DOHH2 (cell line): ENCODE data around the gene TESMIN.

Experiments
- H3F3A ChIP-seq: fragments of 200-600 bp; sonication (generic), shearing (Covaris generic); 2 replicates; pipeline ENCODE4 v1.6.0; 2016; ENCODE audit warnings: antibody characterized with exemption, mild to moderate bottlenecking; ENCODE audit not compliant: control insufficient read depth, insufficient read depth
- H3K27ac ChIP-seq: fragments of 200-600 bp; sonication (generic); 2 replicates; pipeline ENCODE4 v1.5.1; 2014; ENCODE audit warnings: low read depth, mild to moderate bottlenecking, low read length, moderate library complexity
- H3K27me3 ChIP-seq: fragments of 200-600 bp; sonication (generic); 2 replicates; pipeline ENCODE4 v1.6.1; 2014; ENCODE audit warnings: mild to moderate bottlenecking, low read length, mixed read lengths; ENCODE audit not compliant: control insufficient read depth
- H3K36me3 ChIP-seq: fragments of 200-600 bp; sonication (generic); 2 replicates; pipeline ENCODE4 v1.6.1; 2014; ENCODE audit warnings: mild to moderate bottlenecking, low read length, moderate library complexity, mixed read lengths; ENCODE audit not compliant: control insufficient read depth
- H3K4me1 ChIP-seq: fragments of 200-600 bp; sonication (generic); 2 replicates; pipeline ENCODE4 v1.6.1; 2014; ENCODE audit warnings: mild to moderate bottlenecking, low read length, mixed read lengths; ENCODE audit not compliant: control insufficient read depth
- H3K4me2 ChIP-seq: fragments of 200-600 bp; sonication (generic); 2 replicates; pipeline ENCODE4 v1.6.0; 2014; ENCODE audit warnings: mild to moderate bottlenecking, low read length, moderate library complexity
- H3K4me3 ChIP-seq: fragments of 200-600 bp; sonication (generic); 2 replicates; pipeline ENCODE4 v1.5.1; 2014; ENCODE audit warnings: mild to moderate bottlenecking, low read length, mixed read lengths
- H3K79me2 ChIP-seq: fragments of 200-600 bp; sonication (generic); 2 replicates; pipeline ENCODE4 v1.6.1; 2014; ENCODE audit warnings: mild to moderate bottlenecking, low read length, mixed read lengths; ENCODE audit not compliant: control insufficient read depth
- H3K9me2 ChIP-seq: fragments of 200-600 bp; sonication (generic); replicated peaks from 2 replicates; pipeline ENCODE4 v1.6.1; 2014; ENCODE audit warnings: mild to moderate bottlenecking, low read length, mixed read lengths; ENCODE audit not compliant: control insufficient read depth
- H3K9me3 ChIP-seq: fragments of 200-600 bp; sonication (generic); 2 replicates; pipeline ENCODE4 v1.6.1; 2014; ENCODE audit warnings: antibody characterized with exemption, low read length, mixed read lengths; ENCODE audit not compliant: control insufficient read depth, insufficient read depth
- H4K20me1 ChIP-seq: fragments of 200-600 bp; sonication (generic); 2 replicates; pipeline ENCODE4 v1.6.0; 2014; ENCODE audit warnings: low read depth, mild to moderate bottlenecking, antibody characterized with exemption, low read length, moderate library complexity; ENCODE audit not compliant: control insufficient read depth, insufficient read depth
- CTCF ChIP-seq: fragments of 200-600 bp; sonication (generic); IDR thresholded peaks from one replicate; pipeline ENCODE4 v1.5.1; 2014; ENCODE audit warnings: antibody characterized with exemption, mild to moderate bottlenecking, low read depth, low read length; ENCODE audit not compliant: poor library complexity, severe bottlenecking
- EZH2phosphoT487 ChIP-seq: fragments of 200-600 bp; sonication (generic); IDR thresholded peaks from 2 replicates; pipeline ENCODE4 v1.6.1; 2017; ENCODE audit warnings: borderline replicate concordance, mild to moderate bottlenecking, antibody characterized with exemption, low read length, moderate library complexity, mixed read lengths

The TESMIN gene

GRCh38 chr11:68741463-68741862 is 9.9 kb downstream of the TESMIN start:
- H3K4me2 ChIP-seq, result no peak overlapping the region
- no peaks in the 10 kb centered on the region for H3K79me2 ChIP-seq
- TF ChIP-seq CTCF (no peak), EZH2phosphoT487 (no peak)
- H4K20me1 ChIP-seq, result no peaks in the 10 kb centered on the region
- H3K9me3 ChIP-seq, result no peaks in the 10 kb centered on the region
- no peaks in the 10 kb centered on the region for H3K9me2 ChIP-seq
- no peaks in the 10 kb centered on the region for H3F3A ChIP-seq
- no peaks in the 10 kb centered on the region for H3K27me3 ChIP-seq
- H3K36me3 ChIP-seq, result no peaks in the 10 kb centered on the region
- no peak overlapping the region for H3K4me3 ChIP-seq
- no peaks in the 10 kb centered on the region for H3K4me1 ChIP-seq
- no peak overlapping the region for H3K27ac ChIP-seq

- no peak for TF ChIP-seq CTCF
- TF ChIP-seq EZH2phosphoT487, result no peak
- H3K4me2 ChIP-seq, result no peak overlapping the region
- H3K27ac ChIP-seq, result no peak overlapping the region
- H3K79me2 ChIP-seq, result no peaks in the 10 kb centered on the region
- H3K27me3 ChIP-seq, result 0 out of 2 replicates have a peak, but pooled peaks cover 8% of the 10 kb centered on the region
- no peaks in the 10 kb centered on the region for H3K9me2 ChIP-seq
- no peaks in the 10 kb centered on the region for H4K20me1 ChIP-seq
- no peaks in the 10 kb centered on the region for H3K36me3 ChIP-seq
- no peaks in the 10 kb centered on the region for H3K9me3 ChIP-seq
- H3K4me1 ChIP-seq, result peaks cover 4% of the 10 kb centered on the region
- no peak overlapping the region for H3K4me3 ChIP-seq
- H3F3A ChIP-seq, result no peaks in the 10 kb centered on the region
Observed at GRCh38 chr11:68735646-68736045, 15.7 kb downstream of the TESMIN start.

GRCh38 chr11:68735125-68735524 is 16.2 kb downstream of the TESMIN start:
- Histone ChIP-seq H3K4me1 (peaks cover 4% of the 10 kb centered on the region), H3K4me2 (no peak overlapping the region), H3K4me3 (no peak overlapping the region), H3K36me3 (no peaks in the 10 kb centered on the region), H3F3A (no peaks in the 10 kb centered on the region), H4K20me1 (no peaks in the 10 kb centered on the region), H3K79me2 (no peaks in the 10 kb centered on the region), H3K27me3 (0 out of 2 replicates have a peak, but pooled peaks cover 8% of the 10 kb centered on the region), H3K27ac (no peak overlapping the region), H3K9me3 (no peaks in the 10 kb centered on the region), H3K9me2 (no peaks in the 10 kb centered on the region)
- TF ChIP-seq CTCF, result no peak
- TF ChIP-seq EZH2phosphoT487, result no peak

- H3K9me3 ChIP-seq, result no peaks in the 10 kb centered on the region
- no peak overlapping the region for H3K27ac ChIP-seq
- no peaks in the 10 kb centered on the region for H3K36me3 ChIP-seq
- 0 out of 2 replicates have a peak, but pooled peaks cover 8% of the 10 kb centered on the region for H3K27me3 ChIP-seq
- H3K79me2 ChIP-seq, result no peaks in the 10 kb centered on the region
- H3F3A ChIP-seq, result no peaks in the 10 kb centered on the region
- H3K4me2 ChIP-seq, result no peak overlapping the region
- H3K4me1 ChIP-seq, result peaks cover 4% of the 10 kb centered on the region
- H4K20me1 ChIP-seq, result no peaks in the 10 kb centered on the region
- no peaks in the 10 kb centered on the region for H3K9me2 ChIP-seq
- TF ChIP-seq EZH2phosphoT487 (no peak), CTCF (no peak)
- H3K4me3 ChIP-seq, result no peak overlapping the region
Observed at GRCh38 chr11:68734111-68734510, 17.2 kb downstream of the TESMIN start.
